HEK293 (cell line): ENCODE measurements around the gene HS3ST6.

Experiments used
- GLI4 ChIP-seq: fragments of 450-650 bp; formaldehyde crosslinking; IDR thresholded peaks from 2 replicates; pipeline ENCODE4 v1.5.1; 2016; ENCODE audit warnings: missing biosample characterization, missing genetic modification characterization
- IKZF3 ChIP-seq: fragments of 450-650 bp; IDR thresholded peaks from 2 replicates; pipeline ENCODE4 v1.5.0; 2018; ENCODE audit warnings: missing biosample characterization, mild to moderate bottlenecking, missing genetic modification characterization, moderate library complexity
- KLF1 ChIP-seq: fragments of 450-650 bp; formaldehyde crosslinking; IDR thresholded peaks from 2 replicates; pipeline ENCODE4 v1.5.1; 2016; ENCODE audit warnings: missing biosample characterization, missing genetic modification characterization
- KLF16 ChIP-seq: fragments of 450-650 bp; formaldehyde crosslinking; IDR thresholded peaks from 2 replicates; pipeline ENCODE4 v1.5.1; 2017; ENCODE audit warnings: missing biosample characterization, missing genetic modification characterization
- OSR2 ChIP-seq: fragments of 450-650 bp; formaldehyde crosslinking; IDR thresholded peaks from 2 replicates; pipeline ENCODE4 v1.5.1; 2016; ENCODE audit warnings: missing biosample characterization, missing genetic modification characterization
- REPIN1 ChIP-seq: fragments of 450-650 bp; formaldehyde crosslinking; IDR thresholded peaks from 2 replicates; pipeline ENCODE4 v1.5.1; 2017; ENCODE audit warnings: missing biosample characterization, missing genetic modification characterization, low read depth
- SCRT2 ChIP-seq: fragments of 450-650 bp; formaldehyde crosslinking; IDR thresholded peaks from 2 replicates; pipeline ENCODE4 v1.5.1; 2016; ENCODE audit warnings: missing biosample characterization, missing genetic modification characterization
- ZBTB17 ChIP-seq: fragments of 450-650 bp; formaldehyde crosslinking; IDR thresholded peaks from 2 replicates; pipeline ENCODE4 v1.5.1; 2016; ENCODE audit warnings: missing biosample characterization, missing genetic modification characterization
- ZBTB48 ChIP-seq: fragments of 450-650 bp; formaldehyde crosslinking; IDR thresholded peaks from 2 replicates; pipeline ENCODE4 v1.5.1; 2016; ENCODE audit warnings: missing biosample characterization, missing genetic modification characterization
- ZNF112 ChIP-seq: fragments of 450-650 bp; formaldehyde crosslinking; IDR thresholded peaks from 2 replicates; pipeline ENCODE4 v1.5.0; 2017; ENCODE audit warnings: missing biosample characterization, missing genetic modification characterization
- ZNF114 ChIP-seq: fragments of 450-650 bp; formaldehyde crosslinking; IDR thresholded peaks from 2 replicates; pipeline ENCODE4 v1.5.0; 2017; ENCODE audit warnings: missing biosample characterization, missing genetic modification characterization
- ZNF157 ChIP-seq: fragments of 450-650 bp; formaldehyde crosslinking; IDR thresholded peaks from 2 replicates; pipeline ENCODE4 v1.5.1; 2016; ENCODE audit warnings: missing biosample characterization, missing genetic modification characterization
- ZNF214 ChIP-seq: fragments of 450-650 bp; formaldehyde crosslinking; IDR thresholded peaks from 2 replicates; pipeline ENCODE4 v1.5.1; 2017; ENCODE audit warnings: missing biosample characterization, mild to moderate bottlenecking, missing genetic modification characterization, borderline replicate concordance
- ZNF23 ChIP-seq: fragments of 450-650 bp; formaldehyde crosslinking; IDR thresholded peaks from 2 replicates; pipeline ENCODE4 v1.5.1; 2016; ENCODE audit warnings: missing biosample characterization, missing genetic modification characterization, borderline replicate concordance
- ZNF266 ChIP-seq: fragments of 450-650 bp; formaldehyde crosslinking; IDR thresholded peaks from 2 replicates; pipeline ENCODE4 v1.5.1; 2016; ENCODE audit warnings: missing biosample characterization, missing genetic modification characterization, low read depth
- ZNF350 ChIP-seq: fragments of 450-650 bp; formaldehyde crosslinking; IDR thresholded peaks from 2 replicates; pipeline ENCODE4 v1.5.0; 2017; ENCODE audit warnings: missing biosample characterization, mild to moderate bottlenecking, missing genetic modification characterization
- ZNF404 ChIP-seq: fragments of 450-650 bp; formaldehyde crosslinking; IDR thresholded peaks from 2 replicates; pipeline ENCODE4 v1.5.1; 2017; ENCODE audit warnings: missing biosample characterization, missing genetic modification characterization
- ZNF596 ChIP-seq: fragments of 450-650 bp; IDR thresholded peaks from 2 replicates; pipeline ENCODE4 v1.5.0; 2018; ENCODE audit warnings: missing biosample characterization, mild to moderate bottlenecking, missing genetic modification characterization, moderate library complexity
- ZNF600 ChIP-seq: fragments of 450-650 bp; formaldehyde crosslinking; IDR thresholded peaks from 2 replicates; pipeline ENCODE4 v1.5.1; 2016; ENCODE audit warnings: missing biosample characterization, missing genetic modification characterization
- ZNF623 ChIP-seq: fragments of 450-650 bp; formaldehyde crosslinking; IDR thresholded peaks from 2 replicates; pipeline ENCODE4 v1.5.1; 2016; ENCODE audit warnings: missing biosample characterization, missing genetic modification characterization
- ZNF624 ChIP-seq: fragments of 450-650 bp; formaldehyde crosslinking; IDR thresholded peaks from 2 replicates; pipeline ENCODE4 v1.5.1; 2017; ENCODE audit warnings: missing biosample characterization, missing genetic modification characterization
- ZNF629 ChIP-seq: fragments of 450-650 bp; formaldehyde crosslinking; IDR thresholded peaks from 2 replicates; pipeline ENCODE4 v1.5.1; 2017; ENCODE audit warnings: missing biosample characterization, missing genetic modification characterization
- ZNF707 ChIP-seq: fragments of 450-650 bp; formaldehyde crosslinking; IDR thresholded peaks from 2 replicates; pipeline ENCODE4 v1.5.1; 2016; ENCODE audit warnings: missing biosample characterization, missing genetic modification characterization
- ZNF747 ChIP-seq: fragments of 450-650 bp; formaldehyde crosslinking; IDR thresholded peaks from 2 replicates; pipeline ENCODE4 v1.5.1; 2016; ENCODE audit warnings: missing biosample characterization, missing genetic modification characterization
- ZNF76 ChIP-seq: fragments of 450-650 bp; formaldehyde crosslinking; IDR thresholded peaks from 2 replicates; pipeline ENCODE4; 2016; ENCODE audit warnings: low read depth, missing biosample characterization, missing genetic modification characterization, borderline replicate concordance
- ZNF776 ChIP-seq: fragments of 450-650 bp; formaldehyde crosslinking; IDR thresholded peaks from 2 replicates; pipeline ENCODE4 v1.5.0; 2017; ENCODE audit warnings: missing biosample characterization, missing genetic modification characterization, borderline replicate concordance
- ZSCAN30 ChIP-seq: fragments of 450-650 bp; IDR thresholded peaks from 2 replicates; pipeline ENCODE4 v1.5.1; 2018; ENCODE audit warnings: missing biosample characterization, mild to moderate bottlenecking, missing genetic modification characterization, moderate library complexity
- TF ChIP-seq, protein P1 (sequence below): fragments of 450-650 bp; formaldehyde crosslinking; IDR thresholded peaks from 2 replicates; pipeline ENCODE4 v1.5.1; 2017; ENCODE audit warnings: missing biosample characterization, missing genetic modification characterization
- TF ChIP-seq, protein P2 (sequence below): fragments of 450-650 bp; formaldehyde crosslinking; conservative IDR thresholded peaks from 2 replicates; pipeline ENCODE4 v1.5.1; 2016; ENCODE audit warnings: low read depth, missing biosample characterization, missing genetic modification characterization
- TF ChIP-seq, protein P3 (sequence below): fragments of 450-650 bp; formaldehyde crosslinking; IDR thresholded peaks from 2 replicates; pipeline ENCODE4; 2016; ENCODE audit warnings: missing biosample characterization, missing genetic modification characterization
- TF ChIP-seq, protein P4 (sequence below): fragments of 450-650 bp; formaldehyde crosslinking; IDR thresholded peaks from 2 replicates; pipeline ENCODE4 v1.5.1; 2016; ENCODE audit warnings: missing biosample characterization, missing genetic modification characterization

Gene HS3ST6

DNA sequence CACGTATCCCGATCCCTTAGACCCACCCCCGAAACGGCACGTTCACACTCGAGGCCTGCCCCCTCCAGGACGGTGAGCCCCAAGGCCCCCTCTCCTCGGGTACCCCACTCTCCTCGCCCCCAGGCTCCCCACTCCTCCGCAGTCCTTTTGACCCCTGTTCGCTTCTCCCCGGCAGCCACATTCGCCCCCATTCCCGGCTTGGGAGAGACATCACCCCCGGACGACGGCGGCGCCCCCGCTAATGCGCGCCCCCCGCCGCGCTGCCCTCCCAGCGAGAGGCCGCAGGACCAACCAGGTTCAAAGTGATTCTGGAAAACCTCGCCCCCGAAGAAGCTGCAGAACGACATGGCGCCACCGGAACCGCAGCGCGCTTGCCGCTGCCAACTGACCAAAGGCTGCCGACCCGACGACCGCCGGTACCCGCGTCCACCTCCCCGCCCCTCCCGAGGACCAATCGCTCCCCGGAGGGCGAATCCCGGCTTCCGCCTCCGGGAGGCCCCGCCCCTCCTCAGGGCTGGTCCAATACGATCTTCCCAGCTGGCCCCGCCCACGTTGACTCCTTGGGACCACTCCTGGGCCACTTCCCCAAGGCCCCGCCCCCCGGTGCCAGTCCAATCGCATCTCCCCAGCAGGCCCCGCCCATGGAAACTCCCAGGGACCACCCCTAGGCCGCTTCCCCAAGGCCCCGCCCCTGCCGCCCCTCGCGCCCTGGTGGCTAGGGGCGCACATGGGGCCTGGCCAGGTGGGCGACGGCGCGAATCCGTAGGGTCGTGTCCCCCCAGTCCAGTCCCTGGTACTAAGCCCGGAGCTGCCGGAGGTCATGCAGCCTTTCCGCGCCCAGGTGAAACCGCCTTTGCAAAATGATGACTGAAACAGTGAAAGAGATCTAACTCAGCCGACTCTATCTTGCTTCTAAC, 24.9 kb upstream of the HS3ST6 start, which contains the start of gene MSRB1 (continued):
- TF ChIP-seq, protein P1, sequence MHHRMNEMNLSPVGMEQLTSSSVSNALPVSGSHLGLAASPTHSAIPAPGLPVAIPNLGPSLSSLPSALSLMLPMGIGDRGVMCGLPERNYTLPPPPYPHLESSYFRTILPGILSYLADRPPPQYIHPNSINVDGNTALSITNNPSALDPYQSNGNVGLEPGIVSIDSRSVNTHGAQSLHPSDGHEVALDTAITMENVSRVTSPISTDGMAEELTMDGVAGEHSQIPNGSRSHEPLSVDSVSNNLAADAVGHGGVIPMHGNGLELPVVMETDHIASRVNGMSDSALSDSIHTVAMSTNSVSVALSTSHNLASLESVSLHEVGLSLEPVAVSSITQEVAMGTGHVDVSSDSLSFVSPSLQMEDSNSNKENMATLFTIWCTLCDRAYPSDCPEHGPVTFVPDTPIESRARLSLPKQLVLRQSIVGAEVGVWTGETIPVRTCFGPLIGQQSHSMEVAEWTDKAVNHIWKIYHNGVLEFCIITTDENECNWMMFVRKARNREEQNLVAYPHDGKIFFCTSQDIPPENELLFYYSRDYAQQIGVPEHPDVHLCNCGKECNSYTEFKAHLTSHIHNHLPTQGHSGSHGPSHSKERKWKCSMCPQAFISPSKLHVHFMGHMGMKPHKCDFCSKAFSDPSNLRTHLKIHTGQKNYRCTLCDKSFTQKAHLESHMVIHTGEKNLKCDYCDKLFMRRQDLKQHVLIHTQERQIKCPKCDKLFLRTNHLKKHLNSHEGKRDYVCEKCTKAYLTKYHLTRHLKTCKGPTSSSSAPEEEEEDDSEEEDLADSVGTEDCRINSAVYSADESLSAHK, result peak; percentile 92
- TF ChIP-seq, protein P2, sequence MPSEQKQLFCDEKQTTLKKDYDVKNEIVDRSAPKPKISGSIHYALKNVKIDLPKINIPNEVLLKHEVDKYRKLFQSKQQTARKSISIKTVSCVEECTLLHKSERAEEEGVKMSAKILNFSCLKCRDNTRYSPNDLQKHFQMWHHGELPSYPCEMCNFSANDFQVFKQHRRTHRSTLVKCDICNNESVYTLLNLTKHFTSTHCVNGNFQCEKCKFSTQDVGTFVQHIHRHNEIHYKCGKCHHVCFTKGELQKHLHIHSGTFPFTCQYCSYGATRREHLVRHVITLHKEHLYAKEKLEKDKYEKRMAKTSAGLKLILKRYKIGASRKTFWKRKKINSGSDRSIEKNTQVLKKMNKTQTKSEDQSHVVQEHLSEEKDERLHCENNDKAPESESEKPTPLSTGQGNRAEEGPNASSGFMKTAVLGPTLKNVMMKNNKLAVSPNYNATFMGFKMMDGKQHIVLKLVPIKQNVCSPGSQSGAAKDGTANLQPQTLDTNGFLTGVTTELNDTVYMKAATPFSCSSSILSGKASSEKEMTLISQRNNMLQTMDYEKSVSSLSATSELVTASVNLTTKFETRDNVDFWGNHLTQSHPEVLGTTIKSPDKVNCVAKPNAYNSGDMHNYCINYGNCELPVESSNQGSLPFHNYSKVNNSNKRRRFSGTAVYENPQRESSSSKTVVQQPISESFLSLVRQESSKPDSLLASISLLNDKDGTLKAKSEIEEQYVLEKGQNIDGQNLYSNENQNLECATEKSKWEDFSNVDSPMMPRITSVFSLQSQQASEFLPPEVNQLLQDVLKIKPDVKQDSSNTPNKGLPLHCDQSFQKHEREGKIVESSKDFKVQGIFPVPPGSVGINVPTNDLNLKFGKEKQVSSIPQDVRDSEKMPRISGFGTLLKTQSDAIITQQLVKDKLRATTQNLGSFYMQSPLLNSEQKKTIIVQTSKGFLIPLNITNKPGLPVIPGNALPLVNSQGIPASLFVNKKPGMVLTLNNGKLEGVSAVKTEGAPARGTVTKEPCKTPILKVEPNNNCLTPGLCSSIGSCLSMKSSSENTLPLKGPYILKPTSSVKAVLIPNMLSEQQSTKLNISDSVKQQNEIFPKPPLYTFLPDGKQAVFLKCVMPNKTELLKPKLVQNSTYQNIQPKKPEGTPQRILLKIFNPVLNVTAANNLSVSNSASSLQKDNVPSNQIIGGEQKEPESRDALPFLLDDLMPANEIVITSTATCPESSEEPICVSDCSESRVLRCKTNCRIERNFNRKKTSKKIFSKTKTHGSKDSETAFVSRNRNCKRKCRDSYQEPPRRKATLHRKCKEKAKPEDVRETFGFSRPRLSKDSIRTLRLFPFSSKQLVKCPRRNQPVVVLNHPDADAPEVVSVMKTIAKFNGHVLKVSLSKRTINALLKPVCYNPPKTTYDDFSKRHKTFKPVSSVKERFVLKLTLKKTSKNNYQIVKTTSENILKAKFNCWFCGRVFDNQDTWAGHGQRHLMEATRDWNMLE (tag by site-specific recombination), result no peak
- TF ChIP-seq ZNF623 (tag by site-specific recombination) (no peak), SCRT2 (tag by site-specific recombination) (no peak), ZNF76 (tag by site-specific recombination) (peak; percentile 57; the same call in 1 of the 2 replicates), ZNF747 (tag by site-specific recombination) (no peak), IKZF3 (no peak), ZNF624 (tag by site-specific recombination) (no peak), OSR2 (peak; percentile 40; the same call in 1 of the 2 replicates), ZBTB48 (tag by site-specific recombination) (no peak), GLI4 (no peak), ZNF112 (tag by site-specific recombination) (no peak), ZNF600 (tag by site-specific recombination) (0 out of 2 replicates have a peak, but pooled peaks have one; percentile 25), ZNF776 (tag by site-specific recombination) (no peak), ZNF350 (tag by site-specific recombination) (no peak), REPIN1 (tag by site-specific recombination) (peak; percentile 51; the same call in 1 of the 2 replicates), ZNF629 (tag by site-specific recombination) (peak; percentile 61; the same call in 1 of the 2 replicates), ZNF157 (tag by site-specific recombination) (no peak; the same call in 1 of the 2 replicates), ZNF214 (tag by site-specific recombination) (no peak), ZNF596 (tag by site-specific recombination) (no peak), ZNF707 (tag by site-specific recombination) (no peak), ZBTB17 (tag by site-specific recombination) (peak; percentile 28; the same call in 1 of the 2 replicates), KLF16 (tag by site-specific recombination) (peak; percentile 81; the same call in 1 of the 2 replicates), KLF1 (tag by site-specific recombination) (peak; percentile 31), ZNF114 (tag by site-specific recombination) (no peak), ZNF266 (tag by site-specific recombination) (no peak), ZNF404 (tag by site-specific recombination) (no peak), ZNF23 (tag by site-specific recombination) (no peak), ZSCAN30 (0 out of 2 replicates have a peak, but pooled peaks have one; percentile 34)
- TF ChIP-seq, protein P3, sequence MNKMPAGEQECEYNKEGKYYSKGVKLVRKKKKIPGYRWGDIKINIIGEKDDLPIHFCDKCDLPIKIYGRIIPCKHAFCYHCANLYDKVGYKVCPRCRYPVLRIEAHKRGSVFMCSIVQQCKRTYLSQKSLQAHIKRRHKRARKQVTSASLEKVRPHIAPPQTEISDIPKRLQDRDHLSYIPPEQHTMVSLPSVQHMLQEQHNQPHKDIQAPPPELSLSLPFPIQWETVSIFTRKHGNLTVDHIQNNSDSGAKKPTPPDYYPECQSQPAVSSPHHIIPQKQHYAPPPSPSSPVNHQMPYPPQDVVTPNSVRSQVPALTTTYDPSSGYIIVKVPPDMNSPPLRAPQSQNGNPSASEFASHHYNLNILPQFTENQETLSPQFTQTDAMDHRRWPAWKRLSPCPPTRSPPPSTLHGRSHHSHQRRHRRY (tag by site-specific recombination), result no peak
- TF ChIP-seq, protein P4, sequence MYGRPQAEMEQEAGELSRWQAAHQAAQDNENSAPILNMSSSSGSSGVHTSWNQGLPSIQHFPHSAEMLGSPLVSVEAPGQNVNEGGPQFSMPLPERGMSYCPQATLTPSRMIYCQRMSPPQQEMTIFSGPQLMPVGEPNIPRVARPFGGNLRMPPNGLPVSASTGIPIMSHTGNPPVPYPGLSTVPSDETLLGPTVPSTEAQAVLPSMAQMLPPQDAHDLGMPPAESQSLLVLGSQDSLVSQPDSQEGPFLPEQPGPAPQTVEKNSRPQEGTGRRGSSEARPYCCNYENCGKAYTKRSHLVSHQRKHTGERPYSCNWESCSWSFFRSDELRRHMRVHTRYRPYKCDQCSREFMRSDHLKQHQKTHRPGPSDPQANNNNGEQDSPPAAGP, result peak; percentile 57; the same call in 1 of the 2 replicates
